WERI-Rb-1 (cell line): ENCODE measurements around the gene AKAIN1.

Source experiments
- DNase-seq: peaks from one replicate; pipeline ENCODE4 v3.0.0-alpha.2; 2020
- H3K27ac ChIP-seq: fragments of 250-450 bp; sonication (Bioruptor Pico); 2 replicates; pipeline ENCODE4 v1.5.1; 2020; ENCODE audit warnings: mild to moderate bottlenecking, moderate library complexity
- H3K27me3 ChIP-seq: fragments of 250-450 bp; sonication (Bioruptor Pico); 2 replicates; pipeline ENCODE4 v1.5.1; 2021; ENCODE audit warnings: mild to moderate bottlenecking, low read depth, moderate library complexity; ENCODE audit not compliant: insufficient read depth, severe bottlenecking
- H3K36me3 ChIP-seq: fragments of 250-450 bp; sonication (Bioruptor Pico); 2 replicates; pipeline ENCODE4 v1.5.1; 2020; ENCODE audit warnings: mild to moderate bottlenecking, moderate library complexity
- H3K4me3 ChIP-seq: 2 replicates; pipeline ENCODE4 v1.5.1; 2011; ENCODE audit warnings: low read depth, mild to moderate bottlenecking, control low read depth, low read length
- H3K9me3 ChIP-seq: fragments of 250-450 bp; sonication (Bioruptor Pico); 2 replicates; pipeline ENCODE4 v1.5.1; 2021; ENCODE audit warnings: mild to moderate bottlenecking, moderate library complexity; ENCODE audit not compliant: severe bottlenecking
- TF ChIP-seq, protein P1 (sequence below): IDR thresholded peaks from 2 replicates; pipeline ENCODE4 v1.5.1; 2011; ENCODE audit warnings: low read depth, mild to moderate bottlenecking, control low read depth, inconsistent platforms, low read length

Gene AKAIN1

DNA sequence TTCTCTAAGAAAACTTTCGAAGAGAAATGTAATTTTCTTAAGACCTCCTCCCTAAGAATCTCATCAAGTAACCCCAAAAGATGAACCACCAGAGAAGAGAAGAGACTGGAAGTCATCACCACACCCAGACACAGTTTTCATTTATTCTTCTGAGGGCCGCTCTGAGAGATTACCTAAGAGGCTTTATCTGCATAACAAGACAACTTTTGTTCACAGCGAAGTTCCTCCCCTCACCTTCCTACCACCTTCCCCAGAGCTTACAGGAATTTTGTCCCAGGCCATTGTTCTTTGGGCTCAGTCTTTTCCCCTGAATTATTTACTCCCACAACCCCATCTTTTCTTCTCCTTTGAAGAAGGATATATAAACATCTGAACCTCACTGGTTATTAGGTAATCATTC lies 92.8 kb downstream of the AKAIN1 start:
- Histone ChIP-seq H3K4me3 (no peak overlapping the region), H3K27ac (no peak overlapping the region), H3K27me3 (no peaks in the 10 kb centered on the region), H3K9me3 (no peaks in the 10 kb centered on the region), H3K36me3 (no peaks in the 10 kb centered on the region)
- TF ChIP-seq, protein P1, sequence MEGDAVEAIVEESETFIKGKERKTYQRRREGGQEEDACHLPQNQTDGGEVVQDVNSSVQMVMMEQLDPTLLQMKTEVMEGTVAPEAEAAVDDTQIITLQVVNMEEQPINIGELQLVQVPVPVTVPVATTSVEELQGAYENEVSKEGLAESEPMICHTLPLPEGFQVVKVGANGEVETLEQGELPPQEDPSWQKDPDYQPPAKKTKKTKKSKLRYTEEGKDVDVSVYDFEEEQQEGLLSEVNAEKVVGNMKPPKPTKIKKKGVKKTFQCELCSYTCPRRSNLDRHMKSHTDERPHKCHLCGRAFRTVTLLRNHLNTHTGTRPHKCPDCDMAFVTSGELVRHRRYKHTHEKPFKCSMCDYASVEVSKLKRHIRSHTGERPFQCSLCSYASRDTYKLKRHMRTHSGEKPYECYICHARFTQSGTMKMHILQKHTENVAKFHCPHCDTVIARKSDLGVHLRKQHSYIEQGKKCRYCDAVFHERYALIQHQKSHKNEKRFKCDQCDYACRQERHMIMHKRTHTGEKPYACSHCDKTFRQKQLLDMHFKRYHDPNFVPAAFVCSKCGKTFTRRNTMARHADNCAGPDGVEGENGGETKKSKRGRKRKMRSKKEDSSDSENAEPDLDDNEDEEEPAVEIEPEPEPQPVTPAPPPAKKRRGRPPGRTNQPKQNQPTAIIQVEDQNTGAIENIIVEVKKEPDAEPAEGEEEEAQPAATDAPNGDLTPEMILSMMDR: no peak
- no peak for DNase-seq

DNA sequence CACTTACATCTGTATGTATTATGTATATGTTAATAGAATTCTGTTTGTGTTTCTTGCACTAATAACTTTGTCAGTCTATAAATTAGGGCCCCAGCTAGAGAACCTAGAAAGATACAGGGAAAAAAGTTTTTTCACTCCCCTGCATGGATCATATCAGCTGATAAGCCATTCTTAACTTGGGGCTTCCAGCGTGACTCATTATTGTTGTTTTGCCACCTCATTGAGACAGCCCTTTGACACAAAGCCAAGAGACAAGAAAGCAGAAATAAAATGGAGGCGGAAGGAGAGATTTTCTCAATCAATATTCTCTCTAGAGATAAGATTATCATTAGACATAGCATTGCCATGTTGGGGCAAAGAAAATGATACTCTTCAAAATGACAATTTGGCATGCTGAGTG lies 93.4 kb downstream of the AKAIN1 start:
- Histone ChIP-seq H3K27ac (no peak overlapping the region), H3K4me3 (no peak overlapping the region), H3K27me3 (no peaks in the 10 kb centered on the region), H3K9me3 (no peaks in the 10 kb centered on the region), H3K36me3 (no peaks in the 10 kb centered on the region)
- TF ChIP-seq, protein P1: no peak
- DNase-seq: no peak

DNA sequence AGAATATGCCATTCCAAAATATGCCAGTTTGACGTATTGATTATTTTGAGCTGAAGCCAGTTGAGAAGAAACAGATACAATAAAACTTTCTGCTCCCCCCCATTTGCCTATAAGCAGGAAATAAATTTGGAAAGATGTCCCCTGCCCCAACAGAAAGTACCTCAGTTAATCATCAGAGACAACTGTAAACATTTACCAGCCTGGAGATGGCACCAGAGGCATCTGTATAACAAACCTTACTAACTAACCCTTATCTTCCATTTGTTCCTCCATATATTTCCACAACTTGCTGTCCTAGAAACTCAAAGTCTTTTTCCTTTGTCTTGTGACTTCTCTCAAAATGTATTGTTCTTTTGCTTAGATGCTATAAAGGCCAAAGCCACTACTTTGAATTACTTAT lies 93.8 kb downstream of the AKAIN1 start:
- TF ChIP-seq, protein P1: no peak
- Histone ChIP-seq H3K4me3 (no peak overlapping the region), H3K36me3 (no peaks in the 10 kb centered on the region), H3K27ac (no peak overlapping the region), H3K9me3 (no peaks in the 10 kb centered on the region), H3K27me3 (no peaks in the 10 kb centered on the region)
- no peak for DNase-seq

DNA sequence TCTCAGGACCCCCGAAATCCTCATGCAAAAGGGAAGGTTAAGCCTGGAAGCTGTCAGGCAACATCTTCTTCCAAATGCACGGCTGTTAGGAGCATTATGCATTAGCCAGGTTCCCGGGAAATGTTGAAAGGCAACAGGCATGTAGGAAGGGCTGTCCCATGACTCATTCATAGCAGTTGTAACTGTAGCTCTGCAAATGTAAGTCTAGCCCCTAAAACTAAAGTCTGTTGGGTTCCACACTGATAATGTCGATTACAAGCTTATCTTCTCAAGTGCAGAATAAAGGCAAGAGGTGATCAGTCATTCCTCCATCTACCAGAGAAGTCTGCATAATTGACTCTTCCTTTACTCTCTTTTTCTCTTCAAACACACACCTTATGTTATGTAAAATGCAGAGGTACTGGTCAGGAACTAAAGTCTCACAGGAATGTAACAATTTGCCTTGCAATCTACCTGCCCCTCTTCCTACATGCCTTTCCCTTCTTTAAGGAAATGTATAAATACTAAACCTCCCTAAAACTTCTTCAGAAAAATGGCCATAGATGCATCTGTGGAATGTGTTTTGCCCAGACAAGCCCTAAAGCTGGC lies 99.8 kb downstream of the AKAIN1 start:
- TF ChIP-seq, protein P1: no peak
- H3K9me3 ChIP-seq: no peaks in the 10 kb centered on the region
- no peaks in the 10 kb centered on the region for H3K27me3 ChIP-seq
- H3K36me3 ChIP-seq: no peaks in the 10 kb centered on the region
- no peak overlapping the region for H3K27ac ChIP-seq
- H3K4me3 ChIP-seq: no peak overlapping the region
- DNase-seq: no peak

DNA sequence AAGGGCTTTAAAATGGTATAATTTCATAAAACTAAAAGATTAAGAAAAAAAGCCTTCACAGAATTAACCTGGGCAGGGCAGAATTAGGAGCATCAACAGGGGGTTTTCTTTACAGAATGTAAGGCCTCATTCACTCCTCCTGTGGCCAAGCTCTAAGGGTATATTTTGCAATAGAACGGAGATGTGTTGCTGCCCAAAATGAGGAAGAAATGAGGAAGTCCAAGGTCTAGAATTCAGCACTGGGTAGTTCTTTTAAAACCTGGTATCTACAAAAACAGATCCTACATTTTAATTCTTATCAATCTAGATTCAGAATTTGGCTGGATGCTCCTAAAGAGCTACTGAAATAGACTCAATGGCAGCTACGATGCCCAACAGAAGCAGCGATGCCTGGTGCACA lies 101.8 kb downstream of the AKAIN1 start:
- no peak for DNase-seq
- Histone ChIP-seq H3K27me3 (no peaks in the 10 kb centered on the region), H3K27ac (no peak overlapping the region), H3K4me3 (no peak overlapping the region), H3K9me3 (peaks cover 6% of the 10 kb centered on the region), H3K36me3 (no peaks in the 10 kb centered on the region)
- TF ChIP-seq, protein P1: no peak

DNA sequence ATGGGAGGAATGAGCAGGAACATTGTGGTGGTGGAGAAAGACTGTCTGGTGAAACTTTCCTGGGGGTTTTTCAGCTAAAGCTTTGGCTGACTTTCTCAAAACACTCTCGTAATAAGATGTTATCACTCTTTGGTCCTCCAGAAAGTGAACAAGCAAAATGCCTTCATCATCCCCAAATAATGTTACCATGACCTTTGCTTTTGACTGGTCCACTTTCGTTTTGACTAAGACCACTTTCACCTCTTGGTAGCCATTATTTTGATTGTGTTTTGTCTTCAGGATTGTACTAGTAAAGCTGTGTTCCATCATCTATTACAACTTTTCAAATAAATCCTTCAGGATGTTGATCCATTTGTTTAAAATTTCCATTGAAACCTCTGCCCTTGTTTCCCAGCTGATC lies 103.2 kb downstream of the AKAIN1 start:
- Histone ChIP-seq H3K4me3 (no peak overlapping the region), H3K27me3 (no peaks in the 10 kb centered on the region), H3K9me3 (peaks cover 7% of the 10 kb centered on the region), H3K27ac (no peak overlapping the region), H3K36me3 (no peaks in the 10 kb centered on the region)
- no peak for DNase-seq
- TF ChIP-seq, protein P1: no peak
